Measurements from ENCODE around the gene SVBP. TPM values are rescaled to one million over a fixed set of nuclear protein-coding genes. Genes with fewer than 3 reads are reported as not detected.
A peak's percentile ranks its signal among the peaks of the same experiment; 100 is the strongest.
"Not testable (repeated sequence)": the region's sequence is repeated elsewhere in the genome, so short reads cannot be mapped to it uniquely, and the experiment has no call there.

SVBP gene
- total and polyA plus RNA-seq, 2 experiments from 2014 or later = 16.8 to 28.5 TPM

DNA sequence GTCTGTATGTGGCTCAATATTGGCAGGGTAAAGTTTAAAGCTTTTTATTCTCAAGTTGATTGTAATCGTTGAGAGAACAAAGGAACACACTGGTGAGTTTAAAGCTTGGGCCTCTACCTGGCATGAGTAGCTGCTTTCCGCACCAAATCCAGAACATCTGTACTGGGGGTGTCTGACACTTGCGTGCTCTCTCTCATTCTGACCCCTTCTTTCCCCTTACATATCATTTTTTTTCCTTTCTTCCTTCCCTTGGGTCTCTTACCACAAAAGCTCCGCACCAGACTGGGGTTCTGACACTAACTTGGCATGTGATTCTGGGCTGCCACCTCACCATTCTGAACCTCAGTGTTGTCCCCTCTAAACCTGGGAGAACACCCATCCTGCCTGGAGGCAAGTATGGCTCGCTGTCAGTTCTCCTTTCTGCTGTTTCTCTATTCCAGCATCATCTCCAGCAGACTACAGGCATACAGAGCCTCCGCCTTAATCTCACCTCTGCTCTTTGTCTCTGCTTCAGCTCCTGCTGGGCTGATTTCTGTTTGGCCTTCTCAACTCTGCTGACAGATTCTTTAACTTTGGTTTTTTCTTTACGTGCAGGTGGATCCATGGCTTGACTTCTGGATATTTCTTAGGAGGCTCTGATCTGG lies 1.1 kb downstream of the SVBP start:
- peak; percentile 51 for DNase-seq
- Histone ChIP-seq H3K4me2 (ENCODE audit: unreplicated experiment) (peak overlapping the region; percentile 89), H3K9me2 (ENCODE audit: insufficient read depth) (no peaks in the 10 kb centered on the region), H3F3A (ENCODE audit: insufficient read depth) (peaks cover 1% of the 10 kb centered on the region), H3K27ac (peak overlapping the region; percentile 96), H2AFZ (peak overlapping the region; percentile 90), H3K9ac (peak overlapping the region; percentile 92), H3K27me3 (replicated peaks; ENCODE audit: insufficient read depth) (no peaks in the 10 kb centered on the region), H3K4me3 (peak overlapping the region; percentile 85), H4K20me1 (ENCODE audit: insufficient read depth) (no peaks in the 10 kb centered on the region), H3K36me3 (ENCODE audit: low read depth) (no peaks in the 10 kb centered on the region), H3K79me2 (ENCODE audit: insufficient read depth) (peaks cover 37% of the 10 kb centered on the region), H3K4me1 (ENCODE audit: insufficient read depth) (peaks cover 13% of the 10 kb centered on the region), H3K9me3 (ENCODE audit: low read depth) (no peaks in the 10 kb centered on the region)
- WGBS, 2 experiments (ENCODE audit: low coverage in 1 of 2, low lambda C conversion rate in 2 of 2, missing lambda C conversion rate in 2 of 2) = 6 to 8% methylated on average over 7 of the region's 7 CpGs
- in situ Hi-C loops (cut with MboI) = no loop called here
- TF ChIP-seq EZH2 (IDR thresholded peaks at IDR 0.05; ENCODE audit: insufficient read depth, poor library complexity, severe bottlenecking) (no peak), EZH2phosphoT487 (IDR thresholded peaks at IDR 0.05; ENCODE audit: insufficient read depth, low read depth) (no peak)

DNA sequence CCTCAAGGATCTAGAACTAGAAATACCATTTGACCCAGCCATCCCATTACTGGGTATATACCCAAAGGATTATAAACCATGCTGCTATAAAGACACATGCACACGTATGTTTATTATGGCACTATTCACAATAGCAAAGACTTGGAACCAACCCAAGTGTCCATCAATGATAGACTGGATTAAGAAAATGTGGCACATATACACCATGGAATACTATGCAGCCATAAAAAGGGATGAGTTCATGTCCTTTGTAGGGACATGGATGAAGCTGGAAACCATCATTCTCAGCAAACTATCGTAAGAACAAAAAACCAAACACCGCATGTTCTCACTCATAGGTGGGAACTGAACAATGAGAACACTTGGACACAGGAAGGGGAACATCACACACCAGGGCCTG lies 2.4 kb downstream of the SVBP start:
- WGBS, 2 experiments (ENCODE audit: low coverage in 1 of 2, low lambda C conversion rate in 2 of 2, missing lambda C conversion rate in 2 of 2) = 92 to 95% methylated on average over 3 of the region's 3 CpGs
- H3K36me3 ChIP-seq (ENCODE audit: low read depth); H4K20me1 ChIP-seq (ENCODE audit: insufficient read depth); H3F3A ChIP-seq (ENCODE audit: insufficient read depth); H3K9me2 ChIP-seq (ENCODE audit: insufficient read depth); H2AFZ ChIP-seq; H3K27me3 ChIP-seq (replicated peaks; ENCODE audit: insufficient read depth); H3K4me3 ChIP-seq; H3K4me2 ChIP-seq (ENCODE audit: unreplicated experiment); H3K9ac ChIP-seq; H3K27ac ChIP-seq; H3K9me3 ChIP-seq (ENCODE audit: low read depth); in situ Hi-C loops (cut with MboI); DNase-seq: not testable (repeated sequence)
- Histone ChIP-seq H3K4me1 (ENCODE audit: insufficient read depth) (peaks cover 13% of the 10 kb centered on the region), H3K79me2 (ENCODE audit: insufficient read depth) (peaks cover 25% of the 10 kb centered on the region)

DNA sequence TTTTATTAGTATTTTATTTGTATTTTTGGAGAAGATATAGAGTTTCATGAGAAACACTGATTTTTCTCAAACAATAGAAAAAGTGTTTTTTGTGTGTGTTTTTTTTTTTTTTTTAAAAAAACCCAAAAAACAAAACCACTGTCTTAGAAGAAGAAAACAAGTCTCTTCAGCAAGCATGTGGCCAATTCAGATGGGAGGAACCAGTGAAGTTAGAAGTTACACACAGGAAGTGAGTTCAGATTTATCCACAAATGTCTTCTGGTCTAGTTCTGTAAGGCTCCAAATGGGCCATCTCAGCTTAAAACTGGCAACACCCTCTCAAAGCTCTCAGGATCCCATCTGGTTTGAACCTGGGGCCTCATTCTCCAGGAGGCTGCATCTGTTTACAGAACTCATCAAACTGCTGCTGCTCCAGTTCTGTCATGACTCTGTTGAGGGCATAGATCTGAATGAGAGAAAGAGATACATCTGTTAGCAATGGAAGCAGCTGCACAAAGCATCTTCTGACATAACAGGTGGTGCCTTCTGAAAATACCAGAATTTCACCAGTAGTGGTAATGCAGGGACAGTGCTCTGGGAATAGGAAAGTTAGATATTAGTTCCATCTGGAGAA lies 10.0 kb downstream of the SVBP start:
- peaks cover 3% of the 10 kb centered on the region; the same call in 1 of the 2 replicates for H3K4me1 ChIP-seq (ENCODE audit: insufficient read depth)
- H3K27ac ChIP-seq = no peak overlapping the region
- in situ Hi-C loops (cut with MboI) = no loop called here
- no peak overlapping the region for H3K4me3 ChIP-seq
- H4K20me1 ChIP-seq (ENCODE audit: insufficient read depth) = no peaks in the 10 kb centered on the region
- H2AFZ ChIP-seq = no peak overlapping the region
- no peaks in the 10 kb centered on the region for H3K79me2 ChIP-seq (ENCODE audit: insufficient read depth)
- H3K9me2 ChIP-seq (ENCODE audit: insufficient read depth) = no peaks in the 10 kb centered on the region
- no peaks in the 10 kb centered on the region for H3K36me3 ChIP-seq (ENCODE audit: low read depth)
- H3K9me3 ChIP-seq (ENCODE audit: low read depth) = no peaks in the 10 kb centered on the region
- no peak overlapping the region for H3K4me2 ChIP-seq (ENCODE audit: unreplicated experiment)
- no peak for DNase-seq
- TF ChIP-seq EZH2 (IDR thresholded peaks at IDR 0.05; ENCODE audit: insufficient read depth, poor library complexity, severe bottlenecking) = no peak
- H3K9ac ChIP-seq = no peak overlapping the region
- H3F3A ChIP-seq (ENCODE audit: insufficient read depth) = peaks cover 5% of the 10 kb centered on the region; the same call in 1 of the 2 replicates
- H3K27me3 ChIP-seq (replicated peaks; ENCODE audit: insufficient read depth) = no peaks in the 10 kb centered on the region

DNA sequence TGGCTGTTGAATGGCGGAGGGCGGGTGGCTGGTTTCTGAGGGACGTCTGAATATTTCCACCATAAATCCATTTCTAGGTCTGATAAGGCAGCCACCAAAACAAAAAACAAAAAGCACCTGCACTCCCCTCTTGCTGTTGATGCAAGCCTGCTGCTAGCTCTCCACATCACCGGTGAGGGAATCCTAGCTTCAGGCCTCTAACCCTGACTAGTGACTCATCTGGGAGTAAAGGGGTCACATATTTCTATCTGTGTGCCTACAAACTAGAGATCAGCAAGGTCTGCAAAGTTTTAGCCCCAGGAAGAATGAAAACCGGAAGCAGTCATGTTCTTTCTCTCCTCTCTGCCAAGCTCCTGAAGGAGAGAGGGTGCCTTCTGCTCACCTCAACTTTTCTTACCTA lies 10.6 kb downstream of the SVBP start:
- Histone ChIP-seq H3K4me1 (ENCODE audit: insufficient read depth) (peaks cover 3% of the 10 kb centered on the region; the same call in 1 of the 2 replicates), H3F3A (ENCODE audit: insufficient read depth) (peaks cover 10% of the 10 kb centered on the region; the same call in 1 of the 2 replicates), H3K36me3 (ENCODE audit: low read depth) (no peaks in the 10 kb centered on the region), H2AFZ (no peak overlapping the region), H3K4me3 (no peak overlapping the region), H3K9me2 (ENCODE audit: insufficient read depth) (no peaks in the 10 kb centered on the region), H3K9ac (no peak overlapping the region), H3K9me3 (ENCODE audit: low read depth) (no peaks in the 10 kb centered on the region), H3K4me2 (ENCODE audit: unreplicated experiment) (no peak overlapping the region), H3K27ac (no peak overlapping the region), H4K20me1 (ENCODE audit: insufficient read depth) (no peaks in the 10 kb centered on the region), H3K27me3 (replicated peaks; ENCODE audit: insufficient read depth) (no peaks in the 10 kb centered on the region), H3K79me2 (ENCODE audit: insufficient read depth) (no peaks in the 10 kb centered on the region)
- WGBS, 2 experiments (ENCODE audit: low coverage in 1 of 2, low lambda C conversion rate in 2 of 2, missing lambda C conversion rate in 2 of 2) = 87 to 91% methylated on average over 5 of the region's 5 CpGs
- TF ChIP-seq EZH2phosphoT487 (IDR thresholded peaks at IDR 0.05; ENCODE audit: insufficient read depth, low read depth) = no peak
- TF ChIP-seq EZH2 (IDR thresholded peaks at IDR 0.05; ENCODE audit: insufficient read depth, poor library complexity, severe bottlenecking) = no peak
- in situ Hi-C loops (cut with MboI) = no loop called here
- no peak for DNase-seq

DNA sequence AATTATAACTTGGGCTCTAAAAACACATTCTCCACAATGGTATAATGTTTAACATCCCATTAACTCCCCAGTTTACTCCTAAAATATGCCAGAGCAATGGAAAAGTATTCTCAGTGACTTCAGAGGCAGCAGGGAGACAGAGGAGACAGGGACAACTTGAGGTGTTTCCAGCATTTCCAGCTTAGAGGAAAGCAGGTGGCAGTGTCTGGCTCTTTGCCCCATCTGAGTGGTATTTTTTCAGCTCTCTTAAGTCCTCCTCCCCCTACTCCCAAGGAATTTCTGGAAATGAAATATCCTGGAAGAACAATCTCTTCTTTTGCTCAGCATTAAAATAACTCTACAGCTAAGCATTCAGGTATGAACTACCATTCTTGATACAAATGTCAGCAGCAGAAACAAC lies 11.0 kb downstream of the SVBP start:
- peaks cover 10% of the 10 kb centered on the region; the same call in 1 of the 2 replicates for H3F3A ChIP-seq (ENCODE audit: insufficient read depth)
- H3K4me2 ChIP-seq (ENCODE audit: unreplicated experiment) = no peak overlapping the region
- no peak for DNase-seq
- no peaks in the 10 kb centered on the region for H3K9me2 ChIP-seq (ENCODE audit: insufficient read depth)
- no peaks in the 10 kb centered on the region for H3K9me3 ChIP-seq (ENCODE audit: low read depth)
- peaks cover 3% of the 10 kb centered on the region; the same call in 1 of the 2 replicates for H3K4me1 ChIP-seq (ENCODE audit: insufficient read depth)
- no peak overlapping the region for H2AFZ ChIP-seq
- no peaks in the 10 kb centered on the region for H4K20me1 ChIP-seq (ENCODE audit: insufficient read depth)
- no peaks in the 10 kb centered on the region for H3K79me2 ChIP-seq (ENCODE audit: insufficient read depth)
- H3K27me3 ChIP-seq (replicated peaks; ENCODE audit: insufficient read depth) = no peaks in the 10 kb centered on the region
- no peaks in the 10 kb centered on the region for H3K36me3 ChIP-seq (ENCODE audit: low read depth)
- H3K9ac ChIP-seq = no peak overlapping the region
- H3K4me3 ChIP-seq = no peak overlapping the region
- in situ Hi-C loops (cut with MboI) = no loop called here
- H3K27ac ChIP-seq = no peak overlapping the region
- TF ChIP-seq EZH2 (IDR thresholded peaks at IDR 0.05; ENCODE audit: insufficient read depth, poor library complexity, severe bottlenecking) (no peak), EZH2phosphoT487 (IDR thresholded peaks at IDR 0.05; ENCODE audit: insufficient read depth, low read depth) (no peak)
